ENCODE results near the gene LRIF1.
"Not testable (repeated sequence)": the region's sequence is repeated elsewhere in the genome, so short reads cannot be mapped to it uniquely, and the experiment has no call there.

GRCh38 chr1:110931097-110931496, 32.6 kb downstream of the LRIF1 start:
- not testable (repeated sequence) for TF ChIP-seq CTBP1 (IDR thresholded peaks at IDR 0.05; ENCODE audit: borderline replicate concordance); FOXA1 (IDR thresholded peaks at IDR 0.05); SP1 (IDR thresholded peaks at IDR 0.05); NFRKB (IDR thresholded peaks at IDR 0.05); BHLHE40 (IDR thresholded peaks at IDR 0.05; ENCODE audit: borderline replicate concordance); SUZ12 (IDR thresholded peaks at IDR 0.05); TARDBP (IDR thresholded peaks at IDR 0.05); FOXM1 (IDR thresholded peaks at IDR 0.05; ENCODE audit: borderline replicate concordance); ELF4 (IDR thresholded peaks at IDR 0.05); L3MBTL2 (conservative IDR thresholded peaks at IDR 0.05)
